Fibroblast of skin of left biceps (primary cell): ENCODE data around the gene TMEM219.
"Not testable (repeated sequence)": the region's sequence is repeated elsewhere in the genome, so short reads cannot be mapped to it uniquely, and the experiment has no call there.

ENCODE experiments used
- DNase-seq, 2 experiments: peaks; one replicate each; pipeline ENCODE4 v3.0.0-alpha.2; 2013; ENCODE audit warnings: low read depth in 2 of 2

TMEM219 gene

DNA sequence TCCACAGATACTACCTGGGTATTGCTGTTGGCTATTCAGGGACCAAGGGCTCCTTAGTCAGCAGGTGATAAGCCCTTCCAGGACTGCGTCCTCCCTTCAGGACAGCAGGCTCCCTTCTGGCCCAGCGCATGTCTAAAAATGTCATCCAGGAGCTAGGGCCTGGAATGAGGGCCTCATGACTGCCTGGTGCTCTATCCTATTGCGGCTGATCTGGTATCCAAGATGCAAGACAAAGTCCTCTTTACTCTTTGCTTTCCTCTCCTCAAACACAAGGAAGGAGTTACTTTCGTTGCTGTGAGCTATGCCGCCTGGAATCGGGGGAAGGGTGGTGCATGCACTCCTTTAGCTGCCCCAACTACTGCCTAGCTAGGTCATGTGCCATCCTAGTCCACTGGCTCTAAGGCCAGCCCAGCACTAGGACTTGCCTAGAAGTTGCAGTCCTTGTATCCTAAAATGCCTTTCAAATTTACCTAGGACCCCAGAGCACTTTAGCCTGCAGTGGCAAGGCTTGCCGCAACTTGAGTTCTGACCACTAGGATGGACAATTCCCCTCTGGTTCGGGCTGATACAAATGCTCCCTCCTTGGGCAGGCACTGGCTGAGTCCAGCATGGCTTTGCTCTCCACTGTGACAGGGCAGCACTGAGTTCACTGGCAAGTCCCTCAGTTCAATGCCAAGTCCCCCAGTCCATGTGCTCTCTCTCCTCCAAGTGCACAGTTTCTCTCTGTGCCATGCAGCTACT, 10.1 kb upstream of the TMEM219 start:
- DNase-seq = no peak

DNA sequence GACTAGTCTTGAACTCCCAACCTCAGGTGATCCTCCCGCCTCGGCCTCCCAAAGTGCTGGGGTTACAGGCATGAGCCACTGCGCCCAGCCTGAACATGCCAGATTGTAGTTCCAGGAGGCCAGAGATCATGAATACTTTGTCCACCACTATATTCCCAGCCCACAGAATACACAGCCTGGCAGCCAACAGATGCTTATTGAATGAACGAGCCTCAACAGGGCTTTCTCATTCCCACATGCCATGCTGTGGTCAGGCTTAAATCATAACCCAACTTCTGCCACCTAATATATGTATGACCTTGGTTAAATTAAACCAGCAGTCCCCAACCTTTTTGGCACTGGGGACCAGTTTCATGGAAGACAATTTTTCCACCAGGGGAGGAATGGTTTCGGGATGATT, 3.1 kb upstream of the TMEM219 start:
- no peak for DNase-seq

DNA sequence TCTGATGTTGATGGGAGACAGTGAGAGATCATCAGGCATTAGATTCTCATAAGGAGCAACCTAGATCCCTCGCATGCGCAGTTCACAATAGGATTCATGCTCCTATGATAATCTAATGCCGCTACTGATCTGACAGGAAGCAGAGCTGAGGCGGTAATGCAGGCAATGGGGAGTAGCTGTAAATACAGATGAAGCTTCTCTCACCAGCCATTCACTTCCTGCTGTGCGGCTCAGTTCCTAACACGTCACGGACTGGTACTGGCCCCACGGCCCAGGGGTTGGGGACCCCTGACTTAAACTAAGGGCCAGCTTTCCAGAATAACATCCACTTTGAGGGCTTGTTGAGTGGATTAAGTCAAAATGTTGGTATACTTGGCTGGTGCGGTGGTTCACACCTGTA, 2.6 kb upstream of the TMEM219 start:
- no peak for DNase-seq

DNA sequence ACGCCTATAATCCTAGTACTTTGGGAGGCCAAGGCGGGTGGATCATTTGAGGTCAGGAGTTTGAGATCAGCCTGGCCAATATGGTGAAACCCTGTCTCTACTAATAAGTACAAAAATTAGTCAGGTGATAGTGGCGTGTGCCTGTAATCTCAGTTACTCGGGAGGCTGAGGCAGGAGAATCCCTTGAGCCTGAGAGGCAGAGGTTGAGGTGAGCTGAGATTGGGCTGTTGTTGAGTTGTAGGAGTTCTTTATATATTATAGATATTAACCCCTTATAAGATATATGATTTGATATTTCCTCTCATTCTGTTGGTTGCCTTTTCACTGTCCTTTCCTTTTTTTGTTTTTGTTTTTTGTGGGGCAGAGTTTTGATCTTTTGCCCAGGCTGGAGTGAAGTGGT, 2.1 kb upstream of the TMEM219 start:
- not testable (repeated sequence) for DNase-seq

DNA sequence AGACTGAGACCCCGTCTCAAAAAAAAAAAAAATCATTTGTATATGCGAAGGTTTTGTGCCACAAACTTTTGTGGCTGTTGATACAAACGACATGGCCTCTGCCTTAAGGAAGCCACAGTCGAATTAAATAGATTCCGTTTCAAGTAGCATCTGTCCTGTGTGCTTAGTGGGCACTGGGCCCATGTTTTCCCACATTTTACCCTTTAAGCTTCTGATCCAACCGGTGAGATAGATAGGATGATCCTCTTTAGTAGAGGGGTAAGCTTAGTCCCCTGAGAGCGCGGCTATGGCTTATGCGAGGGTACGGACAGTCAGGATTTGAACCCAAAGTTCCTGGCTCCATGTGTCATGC, 776 bp upstream of the TMEM219 start:
- DNase-seq = no peak

DNA sequence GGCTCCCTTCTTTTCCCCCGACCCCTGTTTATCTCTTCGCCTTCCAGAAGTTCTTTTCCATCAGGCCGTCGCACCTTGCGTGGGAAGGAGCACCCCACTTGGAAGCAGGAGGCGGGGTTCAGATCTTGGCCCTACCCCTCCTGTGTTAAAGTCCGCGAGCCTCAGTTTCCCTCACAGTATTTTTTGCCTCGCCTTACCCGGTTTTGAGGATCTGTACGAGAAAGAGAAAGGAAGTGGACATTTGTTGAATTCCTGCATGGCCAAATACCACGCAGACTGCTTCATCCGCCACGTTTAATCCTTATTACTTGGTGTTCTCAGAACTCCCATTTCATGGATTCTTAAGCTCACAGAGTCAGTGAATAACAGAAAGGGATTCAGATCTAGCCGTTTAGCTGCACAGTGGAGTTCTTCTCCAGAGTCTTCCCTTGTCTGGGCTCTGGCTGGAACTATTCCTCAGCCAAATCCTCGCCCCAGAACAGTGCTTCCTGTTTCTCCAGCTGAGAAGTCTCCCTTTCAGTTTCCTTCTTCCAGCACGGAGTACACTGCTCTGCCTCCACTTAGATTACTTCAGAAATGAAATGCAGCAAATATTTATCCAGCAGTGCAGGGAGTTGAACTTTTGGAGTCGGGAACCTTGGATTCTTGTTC, 590 bp downstream of the TMEM219 start:
- no peak for DNase-seq

DNA sequence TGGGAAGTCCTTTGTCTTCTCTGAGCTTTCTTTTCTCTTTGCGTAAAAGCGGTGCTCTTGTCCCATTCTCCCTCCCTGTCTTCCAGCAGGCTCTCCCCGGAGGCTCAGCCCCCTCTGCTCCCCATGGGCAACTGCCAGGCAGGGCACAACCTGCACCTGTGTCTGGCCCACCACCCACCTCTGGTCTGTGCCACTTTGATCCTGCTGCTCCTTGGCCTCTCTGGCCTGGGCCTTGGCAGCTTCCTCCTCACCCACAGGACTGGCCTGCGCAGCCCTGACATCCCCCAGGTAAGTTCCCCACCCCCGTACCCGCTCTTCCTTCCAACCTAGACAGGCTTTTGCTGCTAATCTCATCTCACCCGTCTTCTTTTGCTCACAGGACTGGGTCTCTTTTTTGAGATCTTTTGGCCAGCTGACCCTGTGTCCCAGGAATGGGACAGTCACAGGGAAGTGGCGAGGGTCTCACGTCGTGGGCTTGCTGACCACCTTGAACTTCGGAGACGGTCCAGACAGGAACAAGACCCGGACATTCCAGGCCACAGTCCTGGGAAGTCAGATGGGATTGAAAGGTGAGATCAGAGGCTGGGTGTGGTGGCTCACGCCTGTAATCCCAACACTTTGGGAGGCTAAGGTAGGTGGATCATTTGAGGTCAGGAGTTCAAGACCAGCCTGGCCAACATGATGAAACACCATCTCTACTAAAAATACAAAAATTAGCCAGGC, 1.3 kb downstream of the TMEM219 start:
- DNase-seq = no peak

DNA sequence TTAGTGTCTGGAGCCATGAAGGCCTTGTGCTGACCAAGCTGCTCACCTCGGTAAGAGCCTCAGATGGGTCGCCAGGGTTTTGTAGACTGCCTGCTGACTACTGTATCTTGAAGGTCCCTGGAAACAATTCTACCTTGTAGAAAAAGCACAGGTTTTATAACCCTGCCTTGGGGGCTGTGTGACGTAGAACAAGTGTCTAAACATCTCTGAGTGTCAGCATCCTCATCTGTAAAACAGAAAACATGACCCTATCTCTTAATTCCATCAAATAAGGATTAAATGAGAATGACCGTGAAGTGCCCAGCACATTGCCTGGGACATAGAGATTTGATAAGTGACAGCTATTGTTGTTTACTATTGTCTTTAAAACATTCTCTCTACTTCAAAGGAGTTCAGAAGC, 6.3 kb downstream of the TMEM219 start:
- DNase-seq = no peak

DNA sequence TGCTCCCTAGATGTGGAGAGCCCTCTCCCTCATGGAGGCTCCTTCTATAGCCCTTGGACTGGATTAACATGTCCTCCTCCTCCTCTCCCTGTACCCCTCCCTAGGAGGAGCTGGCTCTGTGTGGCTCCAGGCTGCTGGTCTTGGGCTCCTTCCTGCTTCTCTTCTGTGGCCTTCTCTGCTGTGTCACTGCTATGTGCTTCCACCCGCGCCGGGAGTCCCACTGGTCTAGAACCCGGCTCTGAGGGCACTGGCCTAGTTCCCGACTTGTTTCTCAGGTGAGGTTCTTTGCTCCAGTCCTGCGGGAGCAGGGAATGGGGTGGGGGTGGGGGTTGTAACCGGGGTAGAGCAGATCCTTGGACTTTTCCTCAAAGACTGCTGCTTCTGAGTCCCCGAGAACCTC, 9.4 kb downstream of the TMEM219 start:
- no peak for DNase-seq

DNA sequence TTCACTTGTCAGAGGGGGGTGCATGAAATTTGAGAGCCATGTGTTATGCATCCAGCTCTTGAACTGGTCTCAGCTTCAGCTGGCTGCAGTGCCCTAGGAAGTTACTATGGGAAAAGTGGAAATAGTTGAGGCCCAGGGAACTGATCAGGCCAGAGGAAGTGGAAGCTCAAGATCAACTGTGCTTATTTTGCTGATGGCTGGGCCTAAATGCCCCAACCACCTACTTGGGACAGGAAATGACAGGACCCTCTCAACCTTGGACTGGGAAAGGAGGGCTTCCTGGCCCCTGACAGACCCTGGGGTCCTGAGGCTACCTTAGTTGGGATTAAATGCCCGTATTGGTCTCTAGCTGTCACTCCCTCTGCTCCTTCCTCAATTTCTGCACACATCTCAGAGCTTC, 10.6 kb downstream of the TMEM219 start:
- DNase-seq = no peak

DNA sequence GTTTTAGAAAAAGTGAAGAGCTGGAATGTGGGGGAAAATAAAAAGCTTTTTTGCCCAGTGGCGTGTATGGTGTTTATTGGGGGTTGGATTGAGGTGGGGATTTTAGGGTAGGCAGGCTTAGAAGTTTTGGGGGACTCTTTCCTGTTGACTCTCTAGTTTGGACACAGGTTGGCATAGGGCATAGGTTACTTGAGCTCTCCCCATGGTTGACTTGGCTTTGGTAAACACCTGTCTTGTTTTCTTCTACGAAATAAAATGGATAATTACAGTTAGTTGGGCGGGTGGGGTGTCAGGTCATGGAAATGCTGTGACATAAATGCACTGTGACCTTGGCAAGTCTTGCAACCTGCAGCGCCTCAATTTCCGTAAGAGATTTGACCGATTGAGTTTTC, 11.1 kb downstream of the TMEM219 start:
- DNase-seq = no peak

DNA sequence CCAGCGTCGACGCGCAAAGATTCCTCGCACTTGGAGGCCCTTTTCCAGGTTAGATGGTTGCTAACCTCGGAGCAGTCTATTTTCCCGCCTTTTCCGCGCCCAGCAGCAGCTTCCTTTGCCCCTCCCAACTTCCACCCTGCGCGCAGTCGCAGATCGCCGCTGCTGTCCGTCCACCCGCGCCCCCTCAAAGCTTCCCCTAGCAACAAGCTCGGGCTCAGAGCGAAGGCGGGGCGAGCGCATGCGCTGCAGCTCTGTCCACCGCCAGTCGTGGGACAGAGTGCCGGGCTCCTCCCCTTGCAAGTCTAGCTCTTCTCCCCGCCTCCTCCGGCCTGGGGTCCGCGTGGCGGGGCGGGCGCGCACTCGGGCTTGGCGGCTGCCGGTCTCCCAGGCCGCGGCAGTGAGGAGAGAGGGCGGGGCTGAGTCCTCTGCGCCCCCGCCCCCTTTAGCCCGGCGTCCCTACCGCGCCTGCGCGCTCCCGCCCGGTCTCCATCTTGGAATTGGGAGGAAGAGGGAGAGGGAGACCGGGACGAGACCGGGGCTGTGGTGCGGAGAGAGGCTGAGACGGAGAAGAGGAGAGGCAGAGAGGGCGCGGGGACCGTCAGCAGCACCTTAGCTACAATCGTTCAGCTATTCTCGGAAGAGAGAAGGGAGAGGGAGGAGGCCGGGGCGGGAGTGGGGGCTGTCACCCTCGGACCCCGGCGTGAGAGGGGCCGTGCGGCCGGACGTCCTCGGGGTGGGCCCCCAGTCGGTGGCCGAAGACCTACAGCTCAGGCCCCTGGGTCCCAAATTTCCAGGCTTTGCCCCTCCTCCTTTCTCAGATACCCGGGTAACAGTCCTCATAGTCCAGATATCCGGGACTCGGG, 11.7 kb downstream of the TMEM219 start, which contains the start of gene TAOK2:
TSS of gene TAOK2 (plus strand) at position 485 of the 863 bp plus-strand sequence. CDS start 3,905 bp downstream, outside the sequence.
- peak; percentile 98 to 99 for DNase-seq

DNA sequence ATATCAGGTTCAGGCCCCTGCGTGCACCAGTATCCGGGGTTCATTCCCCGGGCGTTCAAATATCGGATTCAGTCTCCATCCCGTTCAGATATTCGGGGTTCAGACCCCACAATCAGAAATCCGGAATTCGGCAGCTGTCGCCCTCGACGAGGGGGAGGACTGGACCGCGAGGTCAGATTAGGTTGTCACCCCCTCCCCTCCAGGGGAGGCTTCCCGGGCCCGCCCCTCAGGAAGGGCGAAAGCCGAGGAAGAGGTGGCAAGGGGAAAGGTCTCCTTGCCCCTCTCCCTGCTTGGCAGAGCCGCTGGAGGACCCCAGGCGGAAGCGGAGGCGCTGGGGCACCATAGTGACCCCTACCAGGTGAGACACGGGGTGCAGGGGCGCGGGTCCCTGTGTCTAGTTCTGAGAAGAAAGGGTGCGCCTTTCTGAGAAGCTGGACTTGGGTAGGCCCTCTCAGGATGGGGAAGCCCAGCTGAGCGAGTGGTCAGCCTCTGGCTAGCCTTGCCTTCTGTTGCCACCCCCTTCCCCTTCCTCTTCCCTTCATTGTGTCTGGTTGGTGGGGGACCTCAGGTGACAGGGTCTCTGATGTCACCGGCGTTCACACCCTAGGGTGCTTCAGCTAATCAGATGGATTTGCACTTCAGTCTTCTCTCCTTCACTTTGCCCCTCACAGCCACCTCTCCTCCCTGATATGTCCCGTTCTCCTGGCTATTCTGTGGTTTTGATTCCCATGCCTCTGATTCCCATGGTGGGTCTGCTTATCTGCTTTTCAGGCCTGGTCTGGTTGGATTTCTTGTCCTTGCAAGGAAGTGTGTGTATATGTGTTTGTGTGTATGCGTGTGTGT, 12.6 kb downstream of the TMEM219 start:
- DNase-seq = no peak

DNA sequence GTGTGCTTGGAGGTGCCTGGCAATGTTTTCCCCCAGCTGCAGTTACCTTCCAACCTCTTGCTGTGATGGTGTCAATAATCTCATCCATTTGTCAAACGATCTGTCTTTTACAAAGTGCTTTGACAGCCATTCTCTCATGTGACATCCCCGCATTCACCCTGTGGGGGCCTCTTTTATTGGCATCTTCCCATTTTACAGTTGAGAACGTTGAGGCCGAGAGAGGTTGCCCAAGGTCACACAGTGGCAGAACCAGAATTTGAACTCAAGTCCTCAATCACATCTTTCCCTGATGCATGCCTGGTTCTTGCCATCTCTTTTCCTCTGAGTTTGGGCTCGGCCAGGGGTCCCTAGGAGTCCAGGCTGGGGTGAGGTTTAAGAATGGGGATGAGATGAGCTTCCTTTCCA, 13.3 kb downstream of the TMEM219 start:
- no peak for DNase-seq

DNA sequence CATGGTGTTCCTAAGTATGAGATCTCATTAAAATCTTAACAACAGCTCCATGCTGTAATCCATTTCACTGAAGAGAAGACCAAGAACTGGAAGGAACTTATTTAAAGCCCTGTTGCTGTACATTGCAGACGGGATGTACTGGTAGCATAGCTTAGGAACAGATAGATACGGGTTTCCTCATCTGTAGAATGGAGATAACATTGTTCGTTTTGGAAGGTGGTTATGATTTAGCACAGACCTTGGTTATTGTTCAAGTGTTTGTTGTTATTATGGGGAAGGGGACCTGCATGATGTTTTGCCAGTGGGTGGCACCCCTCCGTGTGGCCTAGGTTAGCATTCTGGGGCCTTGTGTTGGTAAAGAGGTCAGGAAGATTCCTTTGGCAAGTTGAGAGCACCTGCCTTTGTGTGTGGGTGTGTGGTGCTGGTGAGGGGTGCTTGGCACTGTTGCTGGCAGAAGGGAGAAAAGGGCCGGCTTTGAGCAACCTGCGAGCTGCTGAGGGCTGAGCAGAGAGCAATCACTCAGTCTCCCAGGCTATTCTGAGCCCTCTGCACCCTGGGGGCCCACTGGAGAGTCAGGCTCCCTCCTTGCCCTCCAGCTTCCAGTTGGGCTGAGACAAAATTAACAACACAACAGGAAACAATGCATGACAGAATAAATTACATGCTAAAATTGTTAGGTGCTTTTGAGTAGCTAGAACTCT, 14.1 kb downstream of the TMEM219 start:
- DNase-seq = no peak

DNA sequence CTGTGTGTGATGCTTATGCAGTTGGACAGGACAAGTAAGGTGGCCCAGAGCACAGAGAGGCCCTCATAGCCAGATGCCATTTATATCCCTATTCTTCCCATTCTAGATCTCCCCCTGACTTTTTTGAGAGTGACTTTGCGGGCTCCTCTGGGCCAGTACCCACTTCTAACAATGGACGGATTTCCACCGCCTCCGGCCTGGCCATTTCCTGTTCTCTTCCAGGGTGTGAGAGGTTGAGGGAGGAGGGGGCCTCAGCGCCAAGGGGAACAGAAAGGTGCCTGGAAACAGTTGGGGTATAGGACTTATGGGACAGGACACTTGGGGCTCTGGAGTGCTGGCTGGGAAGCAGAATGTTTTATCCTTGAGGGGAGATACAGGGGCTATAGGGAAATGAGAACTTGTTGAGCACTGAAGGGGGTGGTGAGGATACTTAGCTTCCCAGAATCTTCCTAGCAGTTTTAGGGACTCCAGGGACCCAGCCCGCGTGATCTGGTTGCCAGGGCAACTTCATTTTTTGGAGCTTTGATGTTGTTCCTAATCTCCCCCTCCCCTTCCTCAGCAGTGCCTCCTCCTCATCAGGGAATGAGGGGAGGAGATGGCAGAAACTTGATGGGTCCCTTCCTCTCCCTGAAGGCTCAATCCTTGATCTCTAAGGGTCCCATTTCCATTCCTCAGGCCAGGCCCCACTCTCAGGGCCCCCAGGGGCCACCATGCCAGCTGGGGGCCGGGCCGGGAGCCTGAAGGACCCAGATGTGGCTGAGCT, 15.4 kb downstream of the TMEM219 start:
- DNase-seq = no peak

DNA sequence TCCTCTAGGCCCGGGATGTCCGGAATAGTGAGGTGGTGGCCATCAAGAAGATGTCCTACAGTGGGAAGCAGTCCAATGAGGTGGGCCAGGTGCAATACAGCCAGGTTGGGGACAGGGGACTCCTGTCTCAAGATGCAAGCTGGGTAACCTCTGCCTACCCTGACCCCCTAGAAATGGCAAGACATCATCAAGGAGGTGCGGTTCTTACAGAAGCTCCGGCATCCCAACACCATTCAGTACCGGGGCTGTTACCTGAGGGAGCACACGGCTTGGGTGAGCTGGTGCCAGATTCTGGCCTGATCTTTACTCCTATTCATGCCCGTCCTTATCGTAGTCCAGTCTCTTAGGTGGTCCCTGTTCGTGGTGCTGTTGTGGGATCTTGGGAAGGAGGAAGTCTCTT, 16.2 kb downstream of the TMEM219 start:
- DNase-seq = no peak

DNA sequence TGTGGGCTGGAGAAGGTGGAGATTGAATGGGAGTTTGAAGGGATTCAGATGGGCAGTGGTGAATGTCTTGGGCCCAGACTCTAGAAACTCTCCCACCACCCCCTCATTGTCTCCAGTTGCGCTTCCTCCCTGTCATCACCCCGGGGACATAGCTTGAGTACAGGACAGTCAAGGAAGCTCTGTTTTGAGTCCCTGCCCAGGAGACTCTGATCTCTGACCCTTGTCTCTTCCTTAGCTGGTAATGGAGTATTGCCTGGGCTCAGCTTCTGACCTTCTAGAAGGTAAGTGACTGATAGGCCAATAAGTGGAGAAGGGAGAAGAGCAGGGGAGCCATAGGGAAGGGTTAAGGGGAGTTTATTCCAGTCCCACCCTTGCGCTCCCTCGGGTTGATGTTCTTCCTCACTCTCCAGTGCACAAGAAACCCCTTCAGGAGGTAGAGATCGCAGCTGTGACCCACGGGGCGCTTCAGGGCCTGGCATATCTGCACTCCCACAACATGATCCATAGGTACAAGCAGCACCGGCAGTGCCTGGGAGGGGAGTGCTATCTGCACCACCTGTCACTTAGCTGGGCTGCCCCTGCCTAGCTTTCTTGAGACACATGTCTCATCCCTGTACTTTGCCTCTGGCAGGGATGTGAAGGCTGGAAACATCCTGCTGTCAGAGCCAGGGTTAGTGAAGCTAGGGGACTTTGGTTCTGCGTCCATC, 16.8 kb downstream of the TMEM219 start:
- DNase-seq = no peak
